Medulla oblongata (tissue), 1 donor: ENCODE data around the gene APBA2.
"Not testable (repeated sequence)": the region's sequence is repeated elsewhere in the genome, so short reads cannot be mapped to it uniquely, and the experiment has no call there.

Source experiments
- DNase-seq: peaks from one replicate; pipeline ENCODE4 v3.0.0-alpha.2; 2015; ENCODE audit errors: extremely low spot score

Gene APBA2

DNA sequence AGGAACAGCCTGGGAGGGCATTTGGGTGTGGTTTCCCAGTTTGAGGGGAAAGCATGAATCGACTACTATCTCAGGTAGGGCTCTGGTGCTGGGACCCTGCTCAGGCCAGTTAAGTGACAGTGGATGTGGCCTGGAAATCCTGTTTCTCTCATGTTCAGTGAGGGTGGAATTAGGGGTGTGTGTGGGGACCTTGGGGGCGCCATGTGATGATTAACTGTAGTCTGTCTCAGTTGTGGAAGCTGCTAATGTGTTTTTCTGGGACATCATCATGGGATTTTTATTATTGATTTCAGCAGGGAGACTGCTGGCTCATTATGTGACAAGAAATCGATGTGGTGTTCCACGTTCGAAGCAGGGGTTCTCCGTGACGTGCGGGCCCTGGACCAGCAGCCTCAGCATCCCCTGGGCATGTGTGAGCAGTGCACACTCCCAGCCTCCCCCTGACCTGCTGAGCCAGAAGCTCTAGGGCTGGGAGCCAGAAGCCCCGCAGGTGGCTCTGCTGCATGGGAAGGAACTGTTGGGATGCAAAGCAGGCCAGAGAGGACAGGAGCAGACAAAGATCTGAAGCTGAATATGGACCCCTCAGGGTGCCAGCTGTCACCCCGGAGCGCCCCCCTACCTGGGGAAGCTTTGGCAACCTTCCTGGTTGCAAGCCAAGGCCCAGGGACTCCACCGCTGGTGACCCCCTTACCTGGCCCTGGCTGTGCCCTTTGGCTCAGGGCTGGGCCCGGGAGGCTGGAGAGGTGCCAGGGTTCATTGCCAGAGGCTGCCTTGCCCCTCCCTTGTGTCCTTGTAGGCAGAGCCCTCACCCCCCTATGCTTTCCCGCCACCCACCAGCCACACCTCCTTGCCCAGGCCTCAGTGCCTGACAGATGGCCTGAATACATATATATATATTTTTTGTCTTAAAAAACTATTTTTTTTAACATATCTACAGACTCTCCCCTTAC, 149.8 kb downstream of the APBA2 start:
- no peak for DNase-seq

DNA sequence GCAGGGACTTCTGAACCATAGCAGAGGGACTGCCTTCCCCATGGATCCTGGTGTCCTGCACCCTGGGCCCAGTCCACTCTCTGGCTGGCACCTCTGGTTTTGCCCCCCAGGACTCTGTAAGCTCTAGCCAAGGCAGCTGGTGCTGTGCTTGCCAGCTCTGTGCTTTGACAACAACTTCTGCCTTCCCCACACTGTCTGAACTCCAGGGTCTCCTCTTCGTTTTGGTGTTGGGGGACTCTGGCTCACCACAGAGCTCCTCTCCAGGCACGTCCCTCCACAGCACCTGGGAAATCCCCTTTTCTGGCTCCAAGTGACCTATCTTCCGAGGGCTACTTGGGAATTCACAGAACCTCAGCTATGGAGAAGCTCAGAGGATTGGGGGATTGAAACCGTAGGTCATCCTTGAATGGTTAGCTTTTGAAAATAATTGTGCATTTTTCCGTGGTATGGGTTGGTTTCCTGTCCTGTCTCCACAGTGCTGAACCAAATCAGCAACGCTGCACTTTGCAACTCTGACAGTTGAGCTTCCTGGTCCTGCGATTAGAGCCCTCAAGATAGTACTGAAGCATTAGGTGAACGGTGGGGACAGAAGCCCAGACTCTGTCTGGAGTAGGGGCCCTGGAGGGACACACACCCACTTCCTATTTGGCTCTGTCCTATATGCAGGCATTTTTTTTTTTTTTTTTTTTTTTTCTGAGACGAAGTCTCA, 152.4 kb downstream of the APBA2 start:
- no peak for DNase-seq

DNA sequence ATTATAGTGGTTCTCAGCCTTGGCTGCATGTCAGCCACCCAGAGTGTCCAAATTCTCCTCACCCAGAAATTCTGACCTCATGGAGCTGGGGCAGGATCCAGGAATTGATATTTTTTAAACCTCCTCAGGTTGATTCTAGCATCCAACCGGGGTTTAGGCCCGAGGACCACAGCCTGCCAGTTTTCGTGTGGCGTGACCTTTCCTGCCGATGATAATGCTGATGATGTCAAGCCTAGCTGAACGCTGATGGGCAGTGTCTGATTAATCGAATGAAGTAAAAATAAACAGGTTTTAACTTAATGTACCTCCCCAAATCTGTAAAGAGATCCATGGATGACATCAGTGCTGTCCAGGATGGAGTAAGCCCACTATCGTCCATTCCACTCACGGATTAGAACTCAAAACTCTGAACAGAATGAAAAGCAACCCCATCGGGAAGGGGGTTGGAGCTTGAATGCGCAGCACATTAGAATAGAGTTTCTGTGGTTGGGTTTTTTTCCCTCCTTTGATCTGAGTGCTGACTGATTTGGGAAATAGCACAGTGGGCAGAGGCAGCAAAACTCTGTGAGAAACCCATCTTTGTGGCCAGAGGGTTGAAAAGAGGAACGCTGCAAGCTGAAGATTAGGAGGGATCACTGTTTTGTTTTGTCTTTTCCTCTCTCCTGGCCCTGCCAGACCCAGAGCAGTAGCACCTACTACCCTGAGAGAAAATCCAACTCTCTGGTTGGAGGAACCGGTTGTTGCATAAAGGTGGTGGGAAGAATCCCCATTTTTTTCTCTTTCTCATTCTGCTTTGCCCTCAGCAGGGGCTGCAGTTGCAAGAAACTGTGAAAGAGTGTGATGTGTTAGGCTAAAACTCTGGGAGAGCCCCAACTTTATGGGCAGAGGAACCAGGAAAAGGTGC, 153.9 kb downstream of the APBA2 start:
- no peak for DNase-seq

DNA sequence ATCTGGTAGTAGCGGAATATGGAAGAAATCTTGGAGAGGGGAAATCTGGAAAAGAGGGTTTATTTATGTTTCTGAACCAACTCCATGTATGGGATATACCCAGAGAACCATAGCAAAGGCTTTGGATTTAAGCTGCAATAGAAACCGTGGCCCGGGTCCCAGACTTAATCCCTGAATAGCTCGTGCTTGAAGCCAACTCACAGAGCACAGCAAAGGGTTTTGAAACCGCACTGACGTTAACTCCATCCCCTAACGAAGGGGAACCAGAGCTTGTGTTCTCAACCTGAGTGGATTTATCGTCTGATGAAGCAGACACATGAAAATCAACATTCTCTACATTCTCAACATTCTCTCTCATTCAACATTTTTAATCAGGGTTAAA, 154.6 kb downstream of the APBA2 start:
- no peak for DNase-seq

DNA sequence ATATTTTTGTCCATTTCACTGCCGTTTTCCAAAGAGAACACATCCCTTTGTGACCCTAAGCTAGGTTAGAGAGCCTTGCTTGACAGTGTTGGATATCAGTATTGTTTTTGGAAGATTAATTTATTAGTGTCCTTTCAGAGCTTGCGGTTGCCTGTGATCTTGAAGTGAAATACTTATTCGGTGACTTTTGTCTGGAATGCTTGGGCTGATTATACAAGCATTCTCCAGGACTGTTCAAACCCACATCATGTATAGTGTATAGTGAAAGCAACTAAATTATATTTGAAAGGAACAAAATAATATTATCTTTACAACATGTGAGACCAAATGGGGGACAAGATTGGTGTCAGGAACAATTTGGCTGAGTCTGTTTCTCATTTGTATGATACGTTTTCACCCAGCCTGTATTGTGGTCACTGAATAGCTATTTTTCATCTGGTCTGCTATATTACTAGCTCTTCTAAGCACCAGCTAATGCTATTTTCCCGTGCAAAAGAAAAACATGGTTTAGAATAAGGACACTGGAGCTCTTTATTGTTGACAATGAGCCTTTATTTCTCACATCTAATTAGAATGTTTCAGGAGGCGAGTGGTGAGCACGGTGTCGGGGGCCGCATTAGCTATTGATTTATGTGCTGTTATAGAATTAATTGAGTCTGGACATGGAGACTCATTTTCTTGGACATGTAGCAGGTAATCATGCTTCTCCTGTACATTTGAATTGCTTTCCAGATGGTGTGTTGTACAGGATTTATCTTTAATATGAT, 158.1 kb downstream of the APBA2 start:
- DNase-seq = peak; percentile 84

DNA sequence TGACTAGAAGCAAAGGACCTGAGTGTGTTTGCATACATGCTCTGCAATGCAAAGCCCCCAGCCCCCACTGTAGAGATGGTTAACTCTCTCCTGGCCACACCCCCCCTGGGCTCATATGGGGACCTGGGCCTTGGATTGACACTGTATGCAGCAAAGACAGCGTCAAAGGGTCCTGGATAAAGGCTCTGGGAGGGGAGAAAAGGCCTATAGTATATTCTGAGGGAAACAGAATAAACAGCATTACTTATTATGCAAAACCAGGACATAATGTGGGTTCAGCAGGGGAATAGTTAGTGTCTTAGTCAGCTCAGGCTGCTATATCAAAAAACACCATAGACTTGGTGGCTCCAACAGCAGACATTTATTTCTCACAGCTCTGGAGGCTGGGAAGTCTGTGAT, 158.7 kb downstream of the APBA2 start:
- peak; percentile 35 for DNase-seq

DNA sequence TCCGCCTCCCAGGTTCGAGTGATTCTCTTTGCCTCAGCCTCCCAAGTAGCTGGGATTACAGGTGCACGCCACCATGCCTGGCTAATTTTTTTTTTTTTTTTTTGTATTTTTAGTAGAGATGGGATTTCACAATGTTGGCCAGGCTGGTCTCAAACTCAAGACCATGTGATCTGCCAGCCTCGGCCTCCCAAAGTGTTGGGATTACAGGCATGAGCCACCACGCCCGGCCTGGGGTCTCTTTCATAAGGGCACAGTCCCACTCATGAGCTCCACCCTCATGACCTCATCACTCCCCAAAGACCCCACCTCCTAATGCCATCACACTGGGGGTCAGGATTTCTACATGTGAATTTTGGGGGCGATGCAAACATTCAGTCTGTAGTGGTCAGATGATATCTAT, 159.4 kb downstream of the APBA2 start:
- not testable (repeated sequence) for DNase-seq

DNA sequence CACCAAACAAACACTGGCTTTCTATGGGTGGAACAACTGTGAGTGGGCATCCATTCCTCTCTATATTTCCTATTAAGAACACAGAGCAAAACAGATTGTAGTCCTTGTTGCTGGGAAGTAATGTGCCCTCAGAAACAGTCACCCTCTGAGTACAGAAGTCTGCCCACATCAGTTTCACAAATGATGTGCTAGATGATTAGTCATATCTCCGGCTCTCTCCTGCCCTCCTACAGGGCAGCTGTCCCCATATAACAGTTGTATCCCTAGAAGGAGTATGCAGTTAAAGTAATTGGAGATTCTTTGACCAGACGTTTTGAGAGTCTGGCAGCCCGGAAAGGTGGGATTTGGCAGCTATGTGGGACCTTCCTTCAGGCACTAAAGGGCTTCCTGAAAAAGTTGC, 159.9 kb downstream of the APBA2 start:
- DNase-seq = no peak

DNA sequence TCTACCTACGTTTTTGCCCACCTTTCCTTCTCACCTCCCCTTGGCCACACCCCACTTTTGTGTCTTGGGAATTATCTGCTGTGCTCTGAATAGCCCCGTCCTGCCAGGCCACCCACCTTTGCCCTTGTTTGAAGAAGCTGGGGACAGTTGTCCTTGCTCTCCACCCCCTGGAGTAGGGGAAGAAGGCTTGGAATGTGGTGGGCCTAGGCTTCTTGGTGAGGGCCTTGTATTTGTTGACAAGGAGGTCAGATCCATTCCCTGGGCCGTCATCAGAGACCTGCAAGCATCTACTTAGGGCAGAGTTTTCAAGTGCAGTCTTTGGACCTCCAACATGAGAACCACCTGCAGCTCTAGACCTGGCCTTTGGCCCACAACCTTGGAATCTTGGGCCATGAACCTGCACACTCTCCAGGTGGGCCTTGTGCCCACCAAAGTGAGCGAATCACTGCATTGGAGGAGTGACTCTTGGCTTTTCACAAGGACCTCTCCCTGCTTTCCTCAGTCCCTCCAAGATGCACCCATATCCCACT, 160.6 kb downstream of the APBA2 start:
- DNase-seq = no peak

DNA sequence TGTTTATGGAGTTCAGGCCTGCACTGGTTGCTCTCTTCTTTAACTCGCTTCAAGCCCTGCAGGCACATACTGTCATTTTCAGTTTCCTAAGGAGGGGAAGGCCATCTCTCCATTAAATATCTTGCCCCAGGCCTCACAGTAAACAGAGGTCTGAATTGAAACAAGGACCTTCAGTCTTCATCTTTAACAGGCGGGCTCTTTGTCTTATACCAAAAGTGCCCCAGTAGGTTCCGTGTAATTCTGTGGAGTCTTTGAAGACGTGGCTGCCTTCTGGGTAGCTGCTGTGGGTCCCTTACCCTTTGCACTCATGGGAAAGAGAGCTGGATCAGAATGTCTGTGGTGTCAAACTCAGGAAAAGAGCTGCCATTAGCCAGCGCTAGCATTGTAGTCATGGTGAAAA, 161.2 kb downstream of the APBA2 start:
- DNase-seq = peak; percentile 64

DNA sequence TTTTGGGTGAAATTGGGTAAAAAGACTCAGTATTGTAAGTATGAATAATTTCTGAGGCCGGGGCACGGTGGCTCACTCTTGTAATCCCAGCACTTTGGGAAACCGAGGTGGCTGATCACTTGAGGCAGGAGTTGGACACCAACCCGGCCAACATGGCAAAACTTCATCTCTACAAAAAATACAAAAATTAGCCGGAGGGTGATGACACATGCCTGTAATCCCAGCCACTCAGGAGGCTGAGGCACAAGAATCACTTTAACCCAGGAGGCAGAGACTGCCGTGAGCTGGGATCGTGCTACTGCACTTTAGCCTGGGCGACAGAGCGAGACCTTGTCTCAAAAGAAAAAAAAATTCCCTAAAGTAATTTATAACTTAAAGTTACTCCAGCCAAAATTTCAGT, 162.2 kb downstream of the APBA2 start:
- DNase-seq = no peak

DNA sequence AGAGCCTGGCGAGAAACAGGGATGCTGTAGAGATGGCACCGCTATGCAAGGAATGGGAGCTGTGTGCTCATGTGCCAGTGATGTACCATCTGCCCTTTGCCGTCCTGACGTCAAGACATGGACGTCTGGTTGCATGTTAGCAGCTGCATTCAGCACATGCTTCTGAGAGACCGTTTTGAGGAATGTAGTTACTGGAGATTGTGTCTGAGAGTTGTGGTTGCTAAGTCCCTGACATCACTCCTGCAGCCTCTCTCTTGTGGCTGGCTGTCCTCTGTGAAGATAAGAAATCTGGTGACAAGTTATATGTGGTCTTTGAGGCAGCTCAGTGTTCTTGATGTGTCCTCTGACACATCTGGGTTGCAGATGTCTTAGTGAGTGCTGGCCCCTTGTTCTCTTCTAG, 165.1 kb downstream of the APBA2 start:
- DNase-seq = no peak

DNA sequence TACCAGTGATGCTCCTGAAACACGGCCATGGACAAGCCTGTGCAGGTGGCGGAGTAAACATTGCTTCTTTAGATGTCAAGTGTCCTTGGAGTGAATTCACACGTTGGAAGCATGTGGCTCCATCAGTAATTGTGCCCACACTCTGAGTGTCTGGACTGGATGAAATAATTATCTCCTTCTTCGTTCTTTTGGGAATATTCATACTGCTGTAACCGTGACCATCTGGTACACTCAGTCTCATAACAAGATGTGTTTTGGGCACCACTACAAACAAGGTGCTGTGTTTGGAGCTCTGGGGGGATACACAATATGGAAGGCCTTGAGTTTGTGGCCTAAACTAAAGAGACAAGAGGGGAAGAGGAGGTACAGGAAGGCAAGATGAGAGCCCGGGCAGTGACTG, 165.6 kb downstream of the APBA2 start:
- DNase-seq = no peak

DNA sequence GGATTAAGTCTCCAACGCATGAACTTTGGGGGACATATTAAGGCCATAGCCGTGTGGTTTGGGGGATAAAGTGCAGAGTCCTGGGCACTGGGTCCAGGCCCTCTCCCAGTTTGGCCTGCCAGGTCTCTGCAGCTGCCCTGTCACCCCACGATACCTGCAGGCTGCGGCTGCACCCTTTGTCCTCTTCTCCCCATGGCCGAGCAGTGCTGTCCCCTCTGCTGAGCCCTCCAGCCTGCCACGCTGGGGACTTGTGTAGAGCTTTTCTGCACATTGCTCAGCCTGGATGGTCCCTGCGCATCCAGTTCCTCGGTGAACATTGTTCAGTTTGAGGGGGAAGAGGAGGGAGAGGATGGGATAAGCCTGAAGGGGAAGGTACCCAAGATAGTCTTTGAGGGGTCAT, 167.2 kb downstream of the APBA2 start:
- DNase-seq = no peak

DNA sequence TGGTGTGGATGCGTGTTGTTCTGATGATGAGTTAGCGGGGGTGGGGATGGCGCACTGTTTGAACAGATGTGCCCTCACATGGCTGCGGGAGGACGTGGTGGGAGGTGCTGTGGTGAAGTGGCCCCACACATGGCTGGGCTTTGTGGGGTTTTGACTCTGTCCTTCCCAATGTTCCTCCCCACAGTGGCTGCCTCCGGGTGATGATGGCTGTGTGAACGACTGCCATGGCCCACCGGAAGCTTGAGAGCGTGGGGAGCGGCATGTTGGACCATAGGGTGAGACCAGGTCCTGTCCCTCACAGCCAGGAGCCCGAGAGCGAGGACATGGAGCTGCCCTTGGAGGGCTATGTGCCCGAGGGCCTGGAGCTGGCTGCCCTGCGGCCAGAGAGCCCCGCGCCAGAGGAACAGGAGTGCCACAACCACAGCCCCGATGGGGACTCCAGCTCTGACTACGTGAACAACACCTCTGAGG, 167.9 kb downstream of the APBA2 start:
- DNase-seq = no peak

DNA sequence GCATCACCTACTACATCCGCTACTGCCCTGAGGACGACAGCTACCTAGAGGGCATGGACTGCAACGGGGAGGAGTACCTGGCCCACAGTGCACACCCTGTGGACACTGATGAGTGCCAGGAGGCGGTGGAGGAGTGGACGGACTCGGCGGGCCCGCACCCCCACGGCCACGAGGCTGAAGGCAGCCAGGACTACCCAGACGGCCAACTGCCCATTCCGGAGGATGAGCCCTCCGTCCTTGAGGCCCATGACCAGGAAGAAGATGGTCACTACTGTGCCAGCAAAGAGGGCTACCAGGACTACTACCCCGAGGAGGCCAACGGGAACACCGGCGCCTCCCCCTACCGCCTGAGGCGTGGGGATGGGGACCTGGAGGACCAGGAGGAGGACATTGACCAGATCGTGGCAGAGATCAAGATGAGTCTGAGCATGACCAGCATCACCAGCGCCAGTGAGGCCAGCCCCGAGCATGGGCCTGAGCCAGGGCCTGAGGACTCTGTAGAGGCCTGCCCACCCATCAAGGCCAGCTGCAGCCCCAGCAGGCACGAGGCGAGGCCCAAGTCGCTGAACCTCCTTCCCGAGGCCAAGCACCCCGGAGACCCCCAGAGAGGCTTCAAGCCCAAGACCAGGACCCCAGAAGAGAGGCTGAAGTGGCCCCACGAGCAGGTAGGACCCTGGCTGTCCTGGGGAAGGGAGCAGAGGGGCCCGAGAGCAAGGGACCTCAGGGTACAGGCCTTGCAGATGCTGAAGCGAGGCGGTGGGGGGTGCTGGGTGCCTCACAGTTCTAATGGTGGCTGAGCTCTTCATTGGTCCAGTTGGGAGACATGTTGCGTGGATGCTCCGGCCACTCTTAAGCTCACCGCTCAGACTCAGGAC, 168.6 kb downstream of the APBA2 start:
- DNase-seq = no peak

DNA sequence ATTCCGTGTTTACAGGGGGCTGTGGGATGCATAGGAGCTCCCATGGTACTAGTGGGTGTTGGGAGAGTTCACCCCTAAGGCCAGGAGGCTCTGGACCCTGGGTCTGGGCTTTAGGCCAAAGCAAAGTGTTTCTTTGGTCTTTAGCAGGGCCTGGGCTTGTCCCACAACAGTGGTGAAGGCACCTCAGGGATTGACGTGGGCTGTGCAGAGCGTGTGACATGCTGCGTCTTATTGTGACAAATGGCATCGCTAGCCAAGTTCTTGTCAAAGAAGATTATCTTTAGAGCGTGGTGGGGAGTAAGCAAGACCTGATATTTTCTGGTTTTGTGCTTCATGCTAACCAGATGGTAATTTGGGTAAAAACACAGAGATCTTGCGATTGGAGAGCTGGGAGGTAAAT, 170.1 kb downstream of the APBA2 start:
- no peak for DNase-seq

DNA sequence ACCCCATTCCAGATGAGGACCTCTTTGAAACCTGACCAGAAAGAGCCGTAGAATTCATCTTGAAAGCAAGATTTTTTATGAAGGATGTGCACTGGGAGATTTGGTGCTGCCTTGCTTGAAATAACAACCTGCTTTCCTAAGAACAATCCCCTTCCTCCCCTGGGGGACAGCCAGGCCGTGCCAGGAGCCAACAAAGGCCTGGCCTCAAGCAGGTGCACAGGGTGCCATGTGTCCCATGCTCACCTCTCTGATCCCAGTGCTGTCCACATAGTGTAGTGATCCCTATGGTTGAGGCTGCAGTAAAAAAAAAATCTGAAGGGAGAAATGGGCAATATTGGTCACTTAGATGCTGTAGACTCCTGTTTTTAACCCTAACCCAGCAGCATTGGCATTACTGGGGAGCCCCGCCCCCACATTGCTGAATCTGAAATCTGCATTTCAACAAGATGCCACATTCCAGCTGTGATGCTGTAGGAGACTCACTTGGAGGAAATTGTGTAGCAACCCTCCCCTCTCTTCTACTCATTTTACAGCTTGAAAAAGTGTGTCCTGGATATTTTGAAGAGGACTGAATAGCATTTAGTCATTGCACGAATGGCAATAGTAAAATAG, 171.2 kb downstream of the APBA2 start:
- DNase-seq = no peak

DNA sequence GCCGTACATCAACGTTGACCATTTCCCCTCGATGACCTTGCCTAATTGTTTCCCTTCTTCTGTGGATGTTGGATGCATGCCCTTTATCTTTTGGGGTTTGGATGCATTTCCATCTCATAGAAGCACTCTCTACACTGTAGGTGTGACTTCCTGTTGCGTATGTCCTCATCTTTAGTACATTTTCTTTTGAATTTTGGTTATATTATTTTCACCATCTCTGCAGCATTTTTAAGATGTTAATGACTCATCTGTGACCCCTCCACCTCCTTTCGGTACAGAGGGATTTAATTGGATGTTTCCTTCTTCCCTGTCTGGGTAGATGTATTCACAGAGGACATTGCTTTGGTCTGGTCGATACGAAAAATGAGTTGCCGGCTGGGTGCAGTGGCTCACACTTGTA, 172.1 kb downstream of the APBA2 start:
- no peak for DNase-seq
